DMS53 treated with DMSO at 0.1 percent for 48 hours (cell line): ENCODE measurements around the gene LINC00237.

Source experiments
- DNase-seq: peaks from one replicate; lab custom pipeline; 2025; ENCODE audit not compliant: unreplicated experiment; lab: John Stamatoyannopoulos, UW

The LINC00237 gene

GRCh38 chr20:21125849-21126580, 19.9 kb upstream of the LINC00237 start, which contains the start of gene KIZ:
TSS of gene KIZ (plus strand) at chr20:21126082. CDS start at chr20:21126116, 34 bp downstream.
- DNase-seq = peak; percentile 82

DNA sequence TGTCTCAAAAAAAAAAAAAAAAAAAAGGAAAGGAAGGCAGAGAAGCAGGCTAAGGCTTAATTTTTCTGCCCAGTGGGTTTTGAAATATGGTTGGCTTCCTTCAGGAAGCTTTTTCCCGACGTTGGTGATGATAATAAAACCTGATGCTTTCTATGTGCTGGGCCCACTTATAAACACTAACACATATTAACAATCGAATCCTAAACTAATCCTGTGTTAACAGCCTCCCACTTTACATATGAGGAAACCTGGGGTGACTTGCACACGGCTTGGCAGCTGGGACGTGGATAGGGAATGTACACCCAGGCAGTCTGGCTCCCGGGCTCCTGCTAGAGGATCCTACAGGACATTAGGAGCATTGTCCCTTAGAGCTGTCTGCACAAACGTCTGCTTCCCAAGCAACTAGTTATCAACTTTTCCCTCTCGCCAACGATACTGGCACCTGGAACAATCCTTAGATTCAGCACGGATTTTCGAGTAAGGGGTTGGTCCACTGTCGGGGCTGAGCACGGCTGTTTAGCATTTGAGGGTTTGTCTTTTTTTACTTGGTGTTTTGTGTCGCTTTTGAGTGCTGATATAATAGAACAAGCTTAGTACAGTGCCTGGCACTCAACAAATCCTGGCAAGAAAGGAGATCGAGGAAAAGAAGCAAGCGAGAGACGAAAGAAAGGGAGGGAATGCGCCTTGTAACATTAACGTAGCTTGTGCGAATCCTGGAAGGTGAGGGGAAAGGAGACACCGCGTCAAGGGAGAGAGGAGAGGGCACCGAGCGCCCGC, 19.1 kb upstream of the LINC00237 start:
- DNase-seq = peak; percentile 58

DNA sequence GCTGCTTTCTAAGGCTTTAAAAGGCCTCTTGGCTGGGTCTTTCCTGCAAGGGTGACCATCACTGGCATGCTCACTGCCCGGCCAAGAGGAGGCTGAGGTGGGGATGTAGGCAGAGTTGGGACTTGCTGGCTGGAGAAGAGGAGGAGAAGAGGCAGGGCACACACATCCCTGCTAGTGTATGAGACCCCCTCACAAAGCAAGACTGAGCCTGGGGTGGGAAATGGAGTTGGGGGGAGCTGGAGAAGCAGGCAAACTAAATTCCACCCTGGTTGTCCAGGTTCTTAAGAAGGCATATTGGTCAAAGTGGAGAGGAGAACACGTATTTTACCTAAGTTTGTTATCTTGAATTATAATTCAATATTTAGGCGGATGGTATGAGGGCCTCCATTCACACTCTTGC, 18.0 kb upstream of the LINC00237 start:
- no peak for DNase-seq

- no peak for DNase-seq
Measured at GRCh38 chr20:21118782-21119181, 12.6 kb upstream of the LINC00237 start.

DNA sequence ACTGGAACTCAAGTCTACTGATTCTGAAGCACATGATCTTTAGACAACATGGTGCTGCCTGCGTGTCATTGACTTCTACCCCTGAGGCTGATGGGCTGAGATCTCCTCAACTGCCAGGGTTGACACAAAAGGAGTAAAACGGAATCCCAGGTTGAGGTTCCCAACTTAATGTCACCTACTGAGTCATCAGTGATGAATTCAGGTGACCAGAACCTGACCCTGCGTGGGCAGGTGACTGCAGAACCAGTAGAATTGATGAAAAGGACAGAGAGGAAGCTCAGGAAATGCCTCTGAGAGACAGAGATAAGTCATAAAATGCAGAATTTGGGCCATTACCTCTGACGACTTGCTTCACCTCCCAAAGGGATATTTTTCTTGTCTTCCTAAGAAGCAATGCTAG, 12.0 kb upstream of the LINC00237 start:
- DNase-seq = no peak

DNA sequence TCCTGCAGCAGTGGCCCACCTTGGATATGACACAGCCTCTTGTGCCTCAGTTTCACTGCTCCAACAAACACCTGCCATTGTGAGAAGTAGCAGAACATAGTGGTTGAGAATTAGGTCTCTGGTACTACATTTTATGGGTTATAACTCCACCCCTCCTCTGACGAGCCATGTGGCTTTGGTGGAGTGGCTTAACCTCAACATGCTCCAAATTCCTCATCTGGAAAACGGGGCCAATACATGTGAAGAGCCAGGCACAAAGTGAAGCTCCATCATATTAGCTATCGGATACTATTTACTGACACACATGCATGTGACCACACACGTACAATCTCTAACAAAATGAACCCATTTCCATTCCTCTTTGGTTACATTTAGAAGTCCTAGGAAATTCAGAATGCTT, 11.4 kb upstream of the LINC00237 start:
- DNase-seq = no peak

- DNase-seq = no peak
Measured at GRCh38 chr20:21114584-21114983, 8.4 kb upstream of the LINC00237 start.

GRCh38 chr20:21113697-21114096, 7.5 kb upstream of the LINC00237 start:
- no peak for DNase-seq

DNA sequence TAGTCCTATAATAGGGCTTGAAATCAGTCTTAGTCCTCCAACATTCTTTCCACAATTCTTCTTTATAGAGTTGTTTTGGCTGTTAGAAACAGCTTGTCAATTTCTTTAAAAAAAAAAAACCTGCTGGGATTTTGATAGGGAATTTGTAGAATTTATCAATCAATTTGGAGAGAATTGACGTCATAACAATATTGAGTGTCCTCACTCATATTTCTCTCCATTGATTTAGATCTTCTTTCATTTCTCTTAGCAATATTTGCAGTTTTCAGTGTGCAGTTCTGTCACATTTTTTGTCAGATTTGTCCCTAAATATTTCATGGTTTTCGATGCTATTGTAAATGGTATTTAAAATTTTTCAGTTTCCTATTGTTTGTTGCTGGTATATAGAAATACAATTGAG, 5.3 kb upstream of the LINC00237 start:
- DNase-seq = no peak

DNA sequence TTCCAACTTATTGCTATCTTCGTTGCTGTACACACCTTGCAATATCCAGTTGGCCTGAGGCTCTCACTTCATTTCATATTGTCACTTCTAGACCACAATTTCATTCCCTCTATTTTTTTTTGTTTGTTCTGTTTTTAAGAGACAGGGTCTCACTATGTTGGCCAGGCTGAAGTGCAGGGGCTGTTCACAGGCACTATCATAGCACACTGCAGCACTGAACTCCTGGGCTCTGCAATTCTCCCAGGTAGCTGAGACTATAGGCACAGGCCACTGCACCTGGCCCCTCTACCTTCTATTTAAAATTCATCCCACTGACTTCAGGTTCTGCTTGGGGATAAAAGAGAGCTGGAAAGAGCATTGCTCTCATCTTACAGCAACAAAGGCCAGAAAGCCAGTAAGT, 4.7 kb upstream of the LINC00237 start:
- no peak for DNase-seq

- no peak for DNase-seq
Measured at GRCh38 chr20:21109144-21109543, 3.0 kb upstream of the LINC00237 start.

DNA sequence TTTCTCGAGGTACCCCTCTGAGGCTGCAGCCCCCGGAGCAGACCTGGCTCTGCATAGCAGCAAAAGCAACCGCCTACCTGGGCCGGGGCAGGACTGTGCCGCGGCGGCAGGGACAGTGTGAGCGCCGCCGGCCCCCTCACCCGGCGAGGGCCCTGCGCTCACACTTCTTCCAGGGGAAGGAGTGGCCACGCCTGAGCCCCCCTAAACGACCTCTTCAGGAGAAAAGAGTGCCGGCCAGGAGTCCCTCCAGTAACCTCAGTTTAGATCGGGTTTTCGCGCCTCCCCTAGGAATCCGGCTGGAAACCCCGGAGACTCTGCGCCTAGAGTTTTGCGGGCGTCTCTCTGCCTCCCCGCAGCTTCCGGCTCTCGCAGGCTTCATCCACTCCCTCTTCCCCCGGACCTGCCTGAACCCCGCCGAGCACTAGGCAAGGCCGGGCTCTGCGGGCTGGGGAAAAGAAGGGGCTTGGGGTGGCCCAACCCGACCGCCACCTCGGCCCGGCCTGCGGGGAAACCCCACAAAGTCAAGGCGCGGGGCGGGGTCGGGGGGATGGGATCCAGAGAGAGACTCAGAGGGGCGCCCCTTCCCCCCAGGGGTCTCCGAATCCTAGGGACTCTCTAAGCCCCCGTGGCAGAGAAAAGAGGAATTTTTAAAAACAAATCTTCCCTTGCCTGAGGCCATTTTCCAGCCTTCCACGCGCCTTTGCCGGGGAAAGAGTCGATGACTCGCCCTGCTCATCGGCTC, 558 bp downstream of the LINC00237 start:
- DNase-seq = no peak

DNA sequence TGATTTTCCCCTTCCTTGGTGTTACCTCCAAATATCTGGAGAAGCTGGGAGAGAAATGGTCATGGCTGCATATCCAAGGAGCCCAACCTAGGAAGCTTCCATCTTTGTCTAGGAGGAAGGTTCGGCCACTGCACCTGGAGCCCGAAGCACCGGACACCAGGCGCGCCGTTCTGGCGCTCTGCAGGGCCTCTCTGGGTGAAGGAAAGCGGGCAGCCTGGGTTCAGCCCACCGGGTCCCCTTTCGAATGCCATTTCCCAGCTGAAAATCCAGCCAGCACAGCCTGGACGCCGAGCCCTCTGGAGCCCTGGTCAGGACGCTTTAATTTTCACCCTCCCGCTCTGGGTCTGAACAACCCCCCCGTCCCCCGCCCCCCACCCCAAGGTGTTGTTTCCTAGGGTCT, 1.2 kb downstream of the LINC00237 start:
- DNase-seq = no peak

DNA sequence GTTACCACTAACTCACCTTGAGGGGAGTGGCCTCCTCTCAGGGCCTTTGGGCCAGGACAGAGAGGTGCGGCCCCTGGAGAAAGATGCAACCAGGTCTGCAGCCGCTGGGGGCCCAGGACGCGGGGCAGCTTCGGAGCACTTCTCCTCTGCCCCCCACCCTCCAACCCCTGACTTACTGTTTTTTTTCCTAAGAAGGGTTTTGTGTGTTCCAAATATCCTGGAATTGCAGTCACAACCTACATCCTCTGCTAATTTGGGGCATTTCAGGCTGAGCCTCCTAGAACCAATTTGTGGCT, 1.7 kb downstream of the LINC00237 start:
- no peak for DNase-seq

GRCh38 chr20:21103582-21104465, 2.3 kb downstream of the LINC00237 start:
- no peak for DNase-seq

DNA sequence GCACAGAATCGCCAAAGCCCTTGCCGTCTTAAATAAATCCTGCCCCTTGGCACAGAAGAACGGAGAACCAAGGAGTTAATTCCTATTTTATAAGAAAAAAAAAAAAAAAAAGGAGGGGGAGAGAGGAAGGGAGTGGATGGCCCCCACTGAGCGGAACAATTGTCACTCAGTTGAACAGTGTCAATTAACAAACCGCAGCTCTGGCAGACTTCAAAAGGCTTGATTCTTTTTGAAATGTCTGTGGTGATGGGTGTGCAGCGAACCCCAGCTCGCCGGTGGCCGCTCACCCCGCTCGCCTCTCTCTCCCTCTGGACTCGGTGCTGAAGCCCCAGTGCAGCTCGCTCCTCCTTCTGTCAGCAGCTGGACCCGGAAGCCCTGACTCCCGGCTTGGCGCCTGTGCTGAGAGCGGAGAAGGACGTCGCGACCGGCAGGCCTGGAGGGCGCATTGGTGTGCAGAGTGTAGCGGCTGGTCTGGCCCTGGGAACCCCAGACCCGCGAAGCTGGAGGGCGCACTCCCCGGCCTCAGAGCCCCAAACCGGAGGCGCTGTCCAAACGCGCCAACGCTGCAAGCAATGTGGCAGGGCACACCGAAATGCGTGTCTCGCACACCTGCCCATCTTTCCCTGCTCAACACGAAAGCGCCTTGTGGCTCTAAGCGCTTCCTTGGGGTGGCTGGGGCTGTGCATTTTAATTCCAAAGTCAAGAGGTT, 3.4 kb downstream of the LINC00237 start:
- peak; percentile 2 for DNase-seq

- no peak for DNase-seq
Measured at GRCh38 chr20:21101932-21102575, 4.1 kb downstream of the LINC00237 start.

GRCh38 chr20:21101453-21101931, 4.7 kb downstream of the LINC00237 start:
- DNase-seq = no peak

DNA sequence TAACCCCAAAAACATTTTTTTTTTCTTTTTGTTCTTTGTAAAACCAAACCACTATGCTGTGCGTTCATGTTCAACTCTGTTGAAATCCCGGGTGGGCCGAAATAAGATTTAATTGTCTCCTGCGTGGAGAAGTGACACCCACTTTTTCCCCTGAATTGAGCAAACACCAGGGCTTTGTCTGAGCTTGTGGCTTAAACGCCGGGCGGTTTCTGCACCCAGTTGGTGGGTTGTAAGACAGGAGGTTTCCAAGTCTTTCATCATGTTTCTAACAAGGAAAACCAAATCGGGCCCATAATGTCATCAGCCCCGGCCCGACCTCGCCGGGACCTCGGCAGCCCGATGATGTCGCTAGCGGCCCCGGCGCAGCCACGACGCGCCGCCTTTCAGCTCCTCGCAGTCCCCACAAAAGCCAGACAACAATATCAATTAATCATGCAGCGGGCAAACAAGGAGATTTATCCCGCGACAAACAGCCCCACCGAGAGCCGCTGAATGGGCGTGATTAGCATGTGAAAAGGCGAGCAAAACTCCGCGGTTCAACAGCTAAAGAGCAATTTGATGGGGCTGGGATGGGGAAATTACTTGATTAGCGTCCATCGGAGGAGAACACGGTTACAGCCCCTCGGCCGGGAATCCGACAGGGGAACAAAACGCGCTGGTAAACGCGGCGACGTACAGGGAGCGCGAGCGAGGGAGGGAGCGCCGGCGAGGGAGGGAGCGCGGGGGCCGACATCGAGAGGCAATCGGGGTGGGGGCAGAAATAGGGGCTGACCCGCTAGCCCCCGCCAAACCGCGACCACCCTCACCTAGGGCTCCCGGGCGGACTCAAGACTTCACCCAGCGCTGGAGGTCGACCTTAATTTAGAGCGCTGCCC, 5.3 kb downstream of the LINC00237 start:
- no peak for DNase-seq
